ENCODE data around the gene LIX1L. TPM values are rescaled to one million over a fixed set of nuclear protein-coding genes. Genes with fewer than 3 reads are reported as not detected.

LIX1L gene
- total RNA-seq (2022; extraction: Qiagen RNA extraction; ENCODE audit: low read depth): 6.4 to 10.2 TPM (median 8.5 TPM) in 5 replicates

DNA sequence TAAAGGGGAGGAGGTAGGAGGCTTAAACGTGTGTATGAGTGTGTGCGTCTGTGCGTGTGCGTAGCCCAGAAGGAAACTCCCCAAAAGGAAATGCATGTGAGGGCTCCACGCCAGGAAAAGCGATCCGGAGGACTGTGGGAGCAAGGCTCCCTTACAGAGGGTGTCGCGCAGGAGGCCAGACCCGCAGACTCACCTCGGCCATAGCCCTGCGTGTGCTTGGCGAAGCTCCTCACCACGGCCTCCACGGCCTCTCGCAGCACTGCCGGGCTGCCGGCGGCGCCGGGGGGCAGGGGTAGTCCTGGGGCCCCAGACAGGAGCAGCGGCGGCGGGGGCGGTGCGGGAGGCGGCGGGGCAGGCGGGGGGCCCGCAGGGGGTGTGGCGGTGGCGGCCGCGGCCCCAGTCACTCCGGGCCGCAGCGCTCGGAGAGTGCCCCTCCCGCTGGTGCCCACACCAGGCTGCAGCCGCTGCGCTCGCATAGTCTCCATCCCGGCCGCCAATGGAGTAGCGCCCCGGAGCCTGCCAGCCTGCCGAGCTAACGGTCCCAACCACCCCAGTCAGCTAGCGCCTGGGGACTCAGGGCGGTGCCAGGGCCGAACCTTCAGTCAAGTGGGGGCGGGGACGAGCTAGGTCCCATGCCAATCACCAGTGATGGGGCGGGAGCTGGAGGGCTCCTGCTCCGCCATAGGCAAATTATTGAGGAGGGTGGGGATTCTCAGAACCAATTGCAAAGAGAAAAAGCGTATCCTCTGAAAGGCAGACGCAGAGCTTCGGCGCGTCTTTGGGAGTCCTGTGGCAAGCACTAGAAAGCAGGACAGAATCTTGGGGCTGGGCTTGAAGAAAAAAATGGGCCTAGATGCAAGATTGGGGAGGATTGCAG is at the start of gene LIX1L:
Gene LIX1L, minus strand, starts transcription at position 575 of the 877 bp plus-strand sequence. Its CDS starts 90 bp downstream, at position 485.

DNA sequence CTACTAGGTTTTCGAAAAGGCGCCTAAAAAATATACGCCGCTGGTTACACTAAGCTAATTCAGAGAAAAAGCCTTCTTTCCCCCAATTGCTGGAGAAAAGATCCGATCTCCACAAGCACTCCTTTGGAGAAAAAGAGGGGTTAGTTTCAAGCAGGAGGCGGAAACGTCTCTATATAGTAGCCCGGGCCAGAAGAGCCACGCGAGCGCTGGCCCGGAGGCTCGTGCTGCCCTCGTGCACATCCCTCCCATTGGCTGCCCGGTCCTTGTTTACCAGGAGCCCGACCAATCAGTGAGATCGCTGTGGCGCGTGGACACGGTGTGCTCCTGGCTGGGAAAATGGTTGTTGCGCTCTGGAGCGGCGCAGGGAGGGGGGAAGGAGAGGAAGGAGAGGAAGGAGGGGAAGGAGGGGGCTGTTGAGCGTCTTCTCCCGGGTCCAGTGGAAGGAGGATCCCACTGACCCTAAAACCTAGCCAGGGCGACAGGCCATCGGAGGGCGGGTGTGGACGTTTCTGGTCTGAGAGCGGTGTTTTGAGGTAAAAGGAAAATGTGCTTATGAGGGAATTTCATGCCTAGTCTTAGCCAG is 38.7 kb upstream of the LIX1L start, which contains the start of gene TXNIP:
Gene TXNIP, minus strand, starts transcription at position 147 of the 583 bp plus-strand sequence. CDS start 313 bp downstream, outside the sequence.

DNA sequence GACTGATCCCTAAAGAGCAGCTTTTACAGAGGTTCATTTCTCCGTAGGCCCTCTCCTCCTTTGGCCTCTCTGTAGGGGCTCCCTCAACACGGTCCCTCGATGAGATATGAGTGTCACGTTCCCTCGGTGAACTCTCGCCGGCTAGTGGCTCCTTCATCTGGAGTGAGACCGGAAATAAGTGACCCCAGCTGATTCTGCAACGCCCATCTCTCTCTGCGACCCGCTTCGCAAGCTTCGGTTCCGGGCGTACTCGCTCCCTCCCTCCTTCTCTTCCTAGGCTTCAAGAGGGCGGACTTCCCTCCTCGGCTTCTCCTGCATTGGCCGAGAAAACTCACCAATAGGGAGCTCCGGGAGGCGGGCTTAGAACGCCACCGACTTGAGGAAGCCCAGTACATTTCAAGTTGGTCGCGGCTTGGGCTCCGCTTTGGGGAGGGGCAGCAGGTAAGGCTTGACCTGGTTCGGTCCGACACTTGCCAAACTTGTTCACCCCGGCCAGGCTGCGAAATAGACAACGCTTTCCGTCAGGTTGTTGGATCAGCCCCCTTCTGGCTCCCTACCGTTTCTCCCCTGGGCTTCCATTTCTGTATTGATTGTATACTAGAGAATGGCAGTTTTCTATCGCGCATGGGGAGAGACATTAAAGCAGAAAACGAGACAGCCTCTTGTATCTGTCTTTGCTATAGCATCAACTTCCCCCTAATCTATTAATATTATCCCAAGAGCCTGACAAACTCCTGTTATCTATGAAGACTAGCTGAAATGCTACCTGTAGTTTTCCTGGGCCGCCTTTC is 6.7 kb upstream of the LIX1L start, which contains the start of the genes ANKRD34A and POLR3GL:
Gene ANKRD34A, minus strand, starts transcription at position 248 of the 791 bp plus-strand sequence. CDS start 2,816 bp downstream, outside the sequence.
Gene POLR3GL, plus strand, starts transcription at position 363 of the 791 bp plus-strand sequence. CDS start 10,176 bp downstream, outside the sequence.

DNA sequence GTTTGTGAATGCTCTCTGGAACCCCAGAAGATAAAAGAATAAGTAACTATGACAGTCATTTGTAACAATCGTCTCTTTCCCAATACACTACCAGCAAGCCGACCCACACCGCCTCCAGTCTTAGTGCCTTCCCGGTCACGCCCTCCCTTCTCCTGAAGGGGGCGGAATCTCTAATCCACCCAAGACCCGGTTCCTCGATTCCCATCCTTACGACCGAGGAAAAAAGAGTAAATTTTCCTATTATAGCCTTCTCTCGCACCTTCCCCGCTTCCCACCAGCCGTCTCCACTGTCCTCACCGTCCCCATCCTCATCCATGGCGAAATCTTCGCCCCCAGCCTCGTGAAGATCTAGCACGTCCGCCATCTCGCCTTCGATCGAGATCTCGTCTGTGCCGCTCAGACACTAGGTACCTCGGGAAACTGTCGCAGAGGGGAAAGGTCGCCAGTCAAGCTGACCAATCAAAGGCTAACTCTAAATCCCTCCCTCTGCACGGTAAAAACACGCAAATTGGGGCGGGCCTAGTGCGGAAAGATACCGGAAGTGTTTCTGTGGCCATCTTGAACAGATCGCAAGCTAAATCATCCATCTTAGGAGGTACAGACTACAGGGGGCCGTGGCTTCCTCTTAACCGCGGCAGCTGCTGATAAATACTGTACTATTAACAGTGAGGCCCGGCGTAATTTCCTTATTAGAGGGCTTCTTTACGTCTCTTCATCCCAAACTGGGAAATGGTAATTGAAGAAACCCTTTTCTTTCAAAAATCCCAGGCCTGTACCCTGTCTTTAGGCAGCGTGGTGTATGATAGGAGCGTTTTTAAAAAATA is 30.5 kb downstream of the LIX1L start, which contains the start of gene RBM8A:
Gene RBM8A, minus strand, starts transcription at position 422 of the 824 bp plus-strand sequence. Its CDS starts 58 bp downstream, at position 364.

DNA sequence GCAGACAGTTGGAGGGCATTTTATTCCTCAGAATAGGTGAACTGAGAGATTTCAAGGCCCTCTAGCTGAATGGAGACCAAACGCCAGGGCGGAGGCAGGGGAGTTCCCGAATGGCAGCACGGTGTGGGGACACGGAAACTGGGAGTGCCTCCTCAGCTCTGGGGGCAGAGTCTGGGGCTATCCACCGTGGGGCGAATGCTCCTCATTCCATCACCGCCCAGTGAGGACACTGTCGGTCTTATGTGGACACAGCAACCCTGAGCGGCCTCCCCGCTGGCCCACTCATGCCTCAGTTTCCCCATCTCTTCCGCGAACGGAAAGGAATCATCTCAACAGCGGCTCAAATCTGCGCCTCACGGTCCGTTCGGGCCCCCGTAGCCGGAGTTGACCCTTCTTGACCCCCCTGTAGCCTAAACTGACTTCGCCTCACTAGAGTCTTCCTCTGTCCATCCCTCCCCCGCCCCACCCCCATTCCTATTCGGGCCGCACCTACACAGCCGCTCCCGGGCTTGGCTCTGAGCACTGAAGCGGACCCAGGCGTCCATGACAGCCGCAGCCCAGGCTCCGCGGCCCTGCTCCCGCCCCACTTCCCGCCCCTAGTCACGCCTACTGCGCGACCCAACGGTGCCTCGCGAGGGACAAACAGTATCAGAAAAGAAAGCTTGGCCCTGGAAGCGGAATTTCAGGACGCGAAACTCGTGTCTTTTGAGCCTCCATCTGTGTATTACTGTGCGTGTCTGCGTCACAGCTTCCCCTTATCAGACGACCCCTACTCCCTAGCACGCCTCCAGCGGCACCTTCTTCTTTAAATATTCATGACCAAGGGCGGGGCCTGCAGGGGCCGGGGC is 39.4 kb downstream of the LIX1L start, which contains the start of gene PEX11B:
Gene PEX11B, minus strand, starts transcription at position 574 of the 848 bp plus-strand sequence. Its CDS starts 29 bp downstream, at position 545.

DNA sequence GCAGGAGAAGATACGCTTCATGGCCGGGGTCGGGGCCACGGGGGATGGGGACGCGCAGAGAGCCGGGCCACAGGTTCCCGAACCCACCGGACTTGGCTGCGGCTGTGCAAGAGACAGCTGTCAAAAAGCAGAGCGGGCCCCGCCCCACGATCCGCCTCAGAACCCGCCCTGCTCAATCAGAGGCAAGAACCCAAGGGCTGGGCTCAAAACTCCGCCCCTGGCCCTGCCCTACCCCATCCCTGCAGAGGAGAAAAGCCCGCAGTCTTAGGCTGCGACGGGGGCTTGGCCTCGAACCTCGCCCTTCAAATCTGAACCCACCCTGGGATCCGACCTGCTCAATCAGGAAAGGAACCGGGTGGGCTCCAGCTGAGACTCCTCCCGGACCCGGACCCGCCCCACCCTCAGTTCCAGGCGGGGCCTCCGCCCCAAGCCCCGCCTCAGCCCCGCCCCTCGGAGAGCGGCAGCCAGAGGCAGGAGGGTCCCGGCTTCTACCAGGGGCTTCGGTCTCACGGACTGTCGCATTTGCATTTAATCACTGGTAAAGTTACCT is 72.0 kb downstream of the LIX1L start, which contains the start of gene ANKRD35:
Gene ANKRD35, minus strand, starts transcription at position 129 of the 550 bp plus-strand sequence. Its CDS starts 108 bp downstream, at position 21.

Other genes starting within 250 kb of the LIX1L start
- gene CD160, start 238.5 kb downstream of the LIX1L start, total RNA-seq (2022; extraction: Qiagen RNA extraction; ENCODE audit: low read depth): 0.52 TPM in 1 of 5 replicates, not detected in the others
- 9.3 to 11.1 TPM (median 10.9 TPM) in 5 replicates for gene RNF115, start 133.9 kb downstream of the LIX1L start, total RNA-seq (2022; extraction: Qiagen RNA extraction; ENCODE audit: low read depth)
- gene POLR3C, start 133.8 kb downstream of the LIX1L start, total RNA-seq (2022; extraction: Qiagen RNA extraction; ENCODE audit: low read depth): 34.2 to 40.4 TPM (median 36.4 TPM) in 5 replicates
- gene NUDT17, start 112.4 kb downstream of the LIX1L start, total RNA-seq (2022; extraction: Qiagen RNA extraction; ENCODE audit: low read depth): 5.1 to 6.3 TPM (median 6.1 TPM) in 5 replicates
- 20.2 to 26.3 TPM (median 23.6 TPM) in 5 replicates for gene PIAS3, start 98.9 kb downstream of the LIX1L start, total RNA-seq (2022; extraction: Qiagen RNA extraction; ENCODE audit: low read depth)
- gene ANKRD35, start 72.2 kb downstream of the LIX1L start, total RNA-seq (2022; extraction: Qiagen RNA extraction; ENCODE audit: low read depth): not detected in 5 replicates
- 0.08 to 0.38 TPM (median 0.21 TPM) in 5 replicates for gene ITGA10, start 48.0 kb downstream of the LIX1L start, total RNA-seq (2022; extraction: Qiagen RNA extraction; ENCODE audit: low read depth)
- gene PEX11B, start 39.3 kb downstream of the LIX1L start, total RNA-seq (2022; extraction: Qiagen RNA extraction; ENCODE audit: low read depth): 16.5 to 26.1 TPM (median 24.3 TPM) in 5 replicates
- 195 to 245 TPM (median 215 TPM) in 5 replicates for gene RBM8A, start 30.5 kb downstream of the LIX1L start, total RNA-seq (2022; extraction: Qiagen RNA extraction; ENCODE audit: low read depth)
- 0.07 to 0.28 TPM (median 0.23 TPM) in 5 replicates for gene ANKRD34A, start 6.6 kb upstream of the LIX1L start, total RNA-seq (2022; extraction: Qiagen RNA extraction; ENCODE audit: low read depth)
- 9.5 to 10.9 TPM (median 10.3 TPM) in 5 replicates for gene POLR3GL, start 6.7 kb upstream of the LIX1L start, total RNA-seq (2022; extraction: Qiagen RNA extraction; ENCODE audit: low read depth)
- gene TXNIP, start 38.6 kb upstream of the LIX1L start, total RNA-seq (2022; extraction: Qiagen RNA extraction; ENCODE audit: low read depth): 0.07 to 0.24 TPM (median 0.16 TPM) in 4 of 5 replicates, not detected in the other
- not detected in 5 replicates for gene HJV, start 63.7 kb upstream of the LIX1L start, total RNA-seq (2022; extraction: Qiagen RNA extraction; ENCODE audit: low read depth)
- 0.43 to 0.60 TPM (median 0.54 TPM) in 5 replicates for gene NBPF10, start 186.8 kb upstream of the LIX1L start, total RNA-seq (2022; extraction: Qiagen RNA extraction; ENCODE audit: low read depth)

All from A549 treated with RU486 at 1 μM for 4 hours (cell line).